Measurements from ENCODE around the gene HRCT1.

GRCh38 chr9:35906923-35907699 is 1.1 kb downstream of the HRCT1 start:
- TF ChIP-seq CTCF (IDR thresholded peaks at IDR 0.05; ENCODE audit: low read length) (no peak), EZH2 (IDR thresholded peaks at IDR 0.05; ENCODE audit: borderline replicate concordance, low read length) (no peak)

Measured in OCI-LY1 (cell line).